Measurements from ENCODE around the gene ZNF787. TPM values are rescaled to one million over a fixed set of nuclear protein-coding genes. Genes with fewer than 3 reads are reported as not detected.
"Not testable (repeated sequence)": the region's sequence is repeated elsewhere in the genome, so short reads cannot be mapped to it uniquely, and the experiment has no call there.

Gene ZNF787
- total RNA-seq, 4 donors from 2014 or later: 7.8 to 21.3 (median 14.2) TPM

DNA sequence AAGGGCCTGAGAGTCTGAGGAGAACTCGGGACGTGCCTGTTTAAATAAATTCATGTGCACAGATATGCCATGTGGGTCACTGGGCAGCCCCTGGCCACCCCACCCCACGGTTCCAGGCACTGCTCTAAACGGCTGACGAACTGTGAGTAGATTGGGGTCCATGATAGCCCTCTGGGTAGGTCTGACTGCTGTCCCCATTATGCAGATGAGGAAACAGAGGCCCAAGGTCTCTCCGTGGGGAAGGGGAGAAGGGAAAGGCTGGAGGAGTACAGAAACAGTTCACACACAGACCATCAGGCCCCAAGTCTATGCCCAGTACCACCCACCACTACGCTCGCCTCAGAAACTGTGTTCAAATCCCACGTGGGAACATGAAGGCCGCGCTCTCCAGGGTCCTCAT is 14.1 kb downstream of the ZNF787 start:
- Histone ChIP-seq H3K9me3 (no peaks in the 10 kb centered on the region), H3K36me3 (peaks cover 4% of the 10 kb centered on the region in 2 donors), H3K27me3 (no peaks in the 10 kb centered on the region), H3K27ac (peak overlapping the region in 2 of 3 donors; percentile 36 to 85), H3K4me1 (peaks cover 52 to 75% of the 10 kb centered on the region in 2 donors), H3K4me3 (replicated peaks in 1 of 3) (no peak overlapping the region)
- intact Hi-C loops (cut with DNase I): no loop called here
- WGBS, 2 donors: 90 to 94% methylated on average over 10 to 11 of the region's 11 CpGs
- DNase-seq: no peak
- TF ChIP-seq, protein P1, sequence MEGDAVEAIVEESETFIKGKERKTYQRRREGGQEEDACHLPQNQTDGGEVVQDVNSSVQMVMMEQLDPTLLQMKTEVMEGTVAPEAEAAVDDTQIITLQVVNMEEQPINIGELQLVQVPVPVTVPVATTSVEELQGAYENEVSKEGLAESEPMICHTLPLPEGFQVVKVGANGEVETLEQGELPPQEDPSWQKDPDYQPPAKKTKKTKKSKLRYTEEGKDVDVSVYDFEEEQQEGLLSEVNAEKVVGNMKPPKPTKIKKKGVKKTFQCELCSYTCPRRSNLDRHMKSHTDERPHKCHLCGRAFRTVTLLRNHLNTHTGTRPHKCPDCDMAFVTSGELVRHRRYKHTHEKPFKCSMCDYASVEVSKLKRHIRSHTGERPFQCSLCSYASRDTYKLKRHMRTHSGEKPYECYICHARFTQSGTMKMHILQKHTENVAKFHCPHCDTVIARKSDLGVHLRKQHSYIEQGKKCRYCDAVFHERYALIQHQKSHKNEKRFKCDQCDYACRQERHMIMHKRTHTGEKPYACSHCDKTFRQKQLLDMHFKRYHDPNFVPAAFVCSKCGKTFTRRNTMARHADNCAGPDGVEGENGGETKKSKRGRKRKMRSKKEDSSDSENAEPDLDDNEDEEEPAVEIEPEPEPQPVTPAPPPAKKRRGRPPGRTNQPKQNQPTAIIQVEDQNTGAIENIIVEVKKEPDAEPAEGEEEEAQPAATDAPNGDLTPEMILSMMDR (IDR thresholded peaks at IDR 0.05): no peak
- no peak for TF ChIP-seq POLR2A (IDR thresholded peaks at IDR 0.05)

DNA sequence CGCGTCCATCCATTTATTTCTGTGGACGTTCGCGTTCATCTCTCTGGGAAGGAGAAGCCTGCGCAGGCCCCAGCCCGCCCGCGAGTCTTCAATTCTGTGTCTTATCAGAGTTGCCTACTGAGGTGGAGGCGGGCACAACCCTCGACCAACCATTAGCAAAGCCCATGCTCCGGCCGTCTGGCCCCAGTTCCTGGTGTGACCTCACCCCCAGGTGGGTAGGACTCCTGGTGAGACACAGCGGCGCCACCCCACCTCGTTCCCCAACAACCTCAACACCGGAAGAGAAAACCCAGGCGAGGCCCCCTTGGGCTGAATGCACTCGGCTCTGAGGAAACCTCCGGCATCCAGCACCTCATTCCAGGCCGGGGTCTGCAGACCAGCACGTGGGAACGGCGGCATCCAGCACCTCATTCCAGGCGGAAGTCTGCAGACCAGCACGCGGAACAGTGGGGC is 14.7 kb downstream of the ZNF787 start:
- 91 to 93% methylated on average over 13 to 21 of the region's 27 CpGs for WGBS, 2 donors
- Histone ChIP-seq H3K4me1 (peaks cover 46 to 69% of the 10 kb centered on the region in 2 donors), H3K27me3 (no peaks in the 10 kb centered on the region), H3K4me3 (replicated peaks in 1 of 3) (no peak overlapping the region), H3K27ac (peak overlapping the region in 2 of 3 donors; percentile 85 to 93), H3K9me3 (no peaks in the 10 kb centered on the region), H3K36me3 (peaks cover 8 to 9% of the 10 kb centered on the region in 2 donors)
- TF ChIP-seq, protein P1 (IDR thresholded peaks at IDR 0.05): no peak
- no peak for TF ChIP-seq POLR2A (IDR thresholded peaks at IDR 0.05)
- intact Hi-C loops (cut with DNase I): no loop called here
- no peak for DNase-seq

DNA sequence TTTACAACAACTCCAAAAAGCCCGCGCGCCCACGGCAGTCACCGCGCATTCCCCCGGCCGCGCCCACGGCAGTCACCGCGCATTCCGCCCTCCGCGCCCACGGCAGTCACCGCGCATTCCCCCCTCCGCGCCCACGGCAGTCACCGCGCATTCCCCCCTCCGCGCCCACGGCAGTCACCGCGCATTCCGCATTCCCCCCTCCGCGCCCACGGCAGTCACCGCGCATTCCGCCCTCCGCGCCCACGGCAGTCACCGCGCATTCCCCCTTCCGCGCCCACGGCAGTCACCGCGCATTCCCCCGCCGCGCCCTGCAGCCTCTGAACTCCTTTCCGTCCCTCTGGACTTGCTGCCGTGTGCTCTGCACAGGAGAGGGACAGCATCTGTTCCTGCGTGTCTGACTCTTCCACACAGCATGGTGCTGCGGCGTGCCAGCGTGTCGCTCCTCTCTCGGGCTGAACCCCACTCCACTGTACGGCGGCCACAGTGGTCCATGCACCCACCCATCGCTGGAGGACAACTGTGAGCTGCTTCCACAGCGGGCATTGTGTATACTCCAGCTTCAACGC is 15.2 kb downstream of the ZNF787 start:
- H3K4me3 ChIP-seq (replicated peaks in 1 of 3); H3K9me3 ChIP-seq; H3K27me3 ChIP-seq; intact Hi-C loops (cut with DNase I); DNase-seq: not testable (repeated sequence)
- Histone ChIP-seq H3K36me3 (peaks cover 9 to 12% of the 10 kb centered on the region in 2 donors), H3K4me1 (peaks cover 41 to 64% of the 10 kb centered on the region in 2 donors), H3K27ac (peak overlapping the region; percentile 78 to 93 (median 85))
- WGBS, 2 donors: 94 to 95% methylated on average over 61 of the region's 61 CpGs

DNA sequence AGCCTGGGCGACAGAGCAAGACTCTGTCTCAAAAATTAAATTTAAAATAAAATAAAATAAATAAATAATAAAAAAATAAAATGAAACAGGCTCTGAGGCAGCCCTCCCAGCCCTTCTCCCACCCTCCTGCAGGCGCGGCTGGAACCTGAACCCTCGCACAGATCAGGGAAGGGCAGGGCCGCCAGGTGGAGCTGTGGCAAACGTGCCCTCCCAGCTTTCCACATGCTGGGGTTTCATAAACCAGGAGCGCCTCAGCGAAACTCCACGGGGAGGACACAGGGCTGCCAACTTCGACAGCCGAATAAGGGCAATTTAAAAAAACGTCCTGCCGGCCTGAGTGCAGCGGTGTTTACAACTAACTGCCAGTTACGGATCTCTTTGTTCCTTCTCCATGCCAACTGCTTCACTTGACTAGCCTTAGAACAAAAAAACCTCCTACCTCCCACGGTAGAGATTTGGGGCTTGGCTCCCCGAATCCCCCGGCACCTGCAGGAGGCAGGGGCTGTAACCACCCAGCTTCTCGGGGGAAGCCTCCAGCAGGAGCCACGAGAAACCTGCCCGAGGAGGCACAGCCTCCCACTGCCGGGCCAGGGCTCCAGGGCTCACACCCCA is 15.9 kb downstream of the ZNF787 start:
- H3K4me1 ChIP-seq: peaks cover 34 to 57% of the 10 kb centered on the region in 2 donors
- TF ChIP-seq, protein P1 (IDR thresholded peaks at IDR 0.05): peak; percentile 64 to 89 (median 82)
- TF ChIP-seq POLR2A (IDR thresholded peaks at IDR 0.05): no peak
- H3K36me3 ChIP-seq: peaks cover 9 to 12% of the 10 kb centered on the region in 2 donors
- 12 to 17% methylated on average over 19 to 22 of the region's 22 CpGs for WGBS, 2 donors
- peak; percentile 95 for DNase-seq
- intact Hi-C loops (cut with DNase I): no loop called here
- H3K27me3 ChIP-seq: no peaks in the 10 kb centered on the region
- peak overlapping the region; percentile 78 to 93 (median 85) for H3K27ac ChIP-seq
- H3K4me3 ChIP-seq (replicated peaks in 1 of 3): no peak overlapping the region
- no peaks in the 10 kb centered on the region for H3K9me3 ChIP-seq

DNA sequence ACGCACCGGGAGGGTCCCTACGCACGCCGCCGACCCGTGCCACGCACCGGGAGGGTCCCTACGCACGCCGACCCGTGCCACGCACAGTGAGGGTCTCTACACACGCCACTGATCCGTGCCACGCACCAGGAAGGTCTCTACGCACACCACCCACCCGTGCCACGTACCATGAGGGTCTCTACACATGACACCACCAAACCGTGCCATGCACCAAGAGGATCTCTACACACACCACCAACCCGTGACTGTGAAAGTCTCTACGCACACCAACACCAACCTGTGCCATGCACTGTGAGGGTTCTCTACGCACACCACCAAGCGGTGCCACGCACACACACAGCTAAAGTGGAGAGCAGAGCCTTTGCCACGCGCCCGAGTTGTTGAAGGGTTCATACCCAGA is 16.7 kb downstream of the ZNF787 start:
- no peak for TF ChIP-seq POLR2A (IDR thresholded peaks at IDR 0.05)
- TF ChIP-seq, protein P1 (IDR thresholded peaks at IDR 0.05): no peak
- peak in 1 of 2 donors; percentile 19 for DNase-seq
- Histone ChIP-seq H3K27ac (peak overlapping the region; percentile 34 to 85 (median 78)), H3K4me1 (peaks cover 31 to 49% of the 10 kb centered on the region in 2 donors), H3K36me3 (peaks cover 9 to 12% of the 10 kb centered on the region in 2 donors), H3K4me3 (replicated peaks in 1 of 3) (no peak overlapping the region), H3K9me3 (no peaks in the 10 kb centered on the region), H3K27me3 (no peaks in the 10 kb centered on the region)
- intact Hi-C loops (cut with DNase I): loop anchor here (5.0 kb wide), 1 partner anchor 68 kb away; no protein-coding TSS in a partner anchor
- 92 to 93% methylated on average over 24 to 26 of the region's 29 CpGs for WGBS, 2 donors

Data from thyroid gland (tissue), 4 donors.